Cerebellar nuclear complex (tissue), 1 donor: ENCODE results near the gene NCS1.

Experiments
- DNase-seq, 2 experiments: peaks; one replicate each; lab custom pipeline; 2025; lab: John Stamatoyannopoulos, UW

Gene NCS1

DNA sequence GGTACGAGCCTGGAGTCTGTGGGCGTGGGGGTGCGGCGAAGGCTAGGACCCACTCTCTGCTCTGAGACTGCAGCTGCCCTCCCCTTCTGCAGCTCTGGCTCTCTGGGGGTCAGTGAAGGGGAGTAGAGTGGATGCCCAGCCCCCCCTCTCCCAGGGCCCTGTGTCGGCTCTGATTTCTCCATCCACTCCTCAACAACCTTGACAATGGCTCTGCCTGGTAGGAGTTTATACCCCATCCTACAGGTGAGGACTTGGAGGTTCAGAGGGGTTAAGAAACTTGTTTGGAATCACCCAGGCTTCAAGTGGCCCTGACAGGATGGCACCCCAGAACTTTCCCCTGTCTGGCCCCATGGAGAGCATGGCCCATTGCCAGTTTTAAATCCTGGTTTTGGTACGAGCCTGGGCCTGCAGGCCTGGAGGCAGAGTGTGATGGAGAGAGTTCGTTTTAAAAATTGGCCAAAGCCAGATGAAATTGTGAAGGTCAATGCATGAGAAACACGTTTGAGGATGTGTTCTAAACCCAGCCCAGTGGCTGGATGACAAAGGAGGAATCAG lies 22.3 kb downstream of the NCS1 start:
- no peak for DNase-seq

DNA sequence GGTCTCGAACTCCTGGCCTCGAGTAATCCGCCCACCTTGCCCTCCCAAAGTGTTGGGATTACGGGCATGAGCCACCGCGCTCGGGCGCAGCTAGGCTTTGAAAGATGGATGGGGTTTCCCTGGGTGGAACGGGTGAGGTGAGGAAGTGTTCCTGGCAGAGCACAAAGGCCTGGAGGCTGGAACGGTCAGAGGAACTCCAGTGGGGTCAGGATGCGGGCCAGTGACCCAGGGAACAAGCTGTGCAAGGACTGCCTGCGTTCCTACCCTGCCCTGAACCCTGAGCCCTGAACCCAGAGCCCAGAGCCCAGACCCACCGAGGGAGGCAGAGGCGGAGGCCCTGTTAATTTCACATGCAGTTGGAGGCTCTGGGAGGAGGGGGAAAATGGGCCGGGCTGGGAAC lies 23.4 kb downstream of the NCS1 start:
- no peak for DNase-seq

GRCh38 chr9:130196643-130197042 lies 24.4 kb downstream of the NCS1 start:
- no peak for DNase-seq

DNA sequence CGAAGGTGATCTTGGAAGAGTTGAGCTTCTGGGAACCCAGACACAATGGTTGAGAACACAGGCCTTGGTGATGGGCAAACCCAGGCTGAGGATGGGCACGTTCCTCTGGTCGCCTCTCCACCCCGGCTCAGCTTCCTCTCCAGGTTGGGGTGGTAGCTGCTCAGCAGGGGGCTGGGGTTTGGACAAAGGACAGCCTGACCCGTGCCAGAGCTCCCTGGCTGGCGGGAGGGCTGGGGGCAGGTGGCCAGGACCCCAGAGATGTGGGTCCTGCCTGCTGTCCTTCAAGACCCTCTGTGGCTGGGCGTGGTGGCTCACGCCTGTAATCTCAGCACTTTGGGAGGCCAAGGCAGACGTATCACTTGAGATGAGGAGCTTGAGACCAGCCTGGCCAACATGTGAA lies 25.2 kb downstream of the NCS1 start:
- DNase-seq, result no peak

DNA sequence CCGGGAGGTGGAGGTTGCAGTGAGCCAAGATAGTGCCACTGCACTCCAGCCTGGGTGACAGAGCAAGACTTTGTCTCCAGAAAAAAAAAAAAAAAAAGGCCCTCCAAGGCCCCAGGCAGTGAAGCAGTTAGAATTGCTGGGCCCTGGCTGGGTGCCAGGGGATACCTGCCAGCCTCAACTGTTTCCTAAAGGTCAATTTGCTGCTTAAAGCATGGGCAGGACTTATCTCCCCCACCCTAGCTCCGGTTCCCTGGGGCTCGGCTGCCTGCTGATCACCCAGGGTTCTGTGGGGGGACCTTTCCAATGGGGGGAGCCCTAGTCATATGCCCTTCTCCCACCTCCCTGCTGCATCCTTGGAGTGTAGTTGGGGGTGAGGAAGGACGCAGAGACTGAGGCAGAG lies 25.7 kb downstream of the NCS1 start:
- DNase-seq, result no peak

DNA sequence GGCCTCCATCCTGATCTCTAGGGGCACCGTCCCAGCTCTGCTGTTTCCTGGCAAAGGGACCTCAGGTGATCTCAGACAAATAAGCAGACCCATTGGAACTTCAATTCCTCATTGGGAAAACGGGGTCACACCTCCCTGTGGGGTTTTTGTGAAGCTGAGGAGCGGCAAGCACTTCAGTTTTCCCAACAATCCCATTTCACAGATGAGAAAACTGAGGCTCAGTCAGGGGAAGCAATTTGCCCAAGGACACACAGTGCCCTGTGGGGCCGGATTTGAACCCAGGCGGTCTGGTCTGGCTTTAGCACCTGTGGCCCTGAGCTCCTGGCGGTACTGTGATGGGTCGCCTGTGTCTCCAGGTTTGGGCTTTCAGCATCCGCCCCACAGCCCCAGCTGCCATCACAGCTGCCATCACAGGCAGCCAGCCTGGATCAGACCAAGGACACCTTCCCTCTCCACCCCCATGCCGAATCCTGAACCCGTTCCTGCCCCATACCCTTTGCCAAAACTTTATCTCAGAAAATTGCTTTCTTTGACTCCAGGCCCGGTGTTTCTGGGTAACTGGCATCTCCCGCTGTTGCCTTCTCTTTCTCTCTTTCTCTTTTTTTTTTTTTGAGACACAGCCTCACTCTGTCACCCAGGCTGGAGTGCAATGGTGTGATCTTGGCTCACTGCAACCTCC lies 26.4 kb downstream of the NCS1 start:
- no peak for DNase-seq

DNA sequence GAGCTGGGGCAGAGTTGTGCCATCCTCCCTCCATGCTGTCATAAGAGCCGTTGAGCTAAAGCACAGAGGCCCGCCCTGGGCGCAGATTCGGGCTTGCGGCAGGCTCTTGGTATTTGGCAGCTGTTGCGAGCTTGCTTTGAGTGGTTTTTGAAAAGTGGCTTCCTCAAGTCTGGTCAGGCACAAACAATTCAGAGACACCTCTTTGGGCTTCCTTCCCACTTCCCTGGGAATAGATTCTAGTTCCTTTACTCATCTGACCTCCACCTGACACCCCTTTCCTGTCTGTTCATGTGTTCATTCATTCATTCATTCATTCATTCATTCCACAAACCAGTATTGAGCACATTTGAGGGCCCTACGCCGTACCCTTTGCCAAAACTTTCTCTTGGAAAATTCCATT lies 27.4 kb downstream of the NCS1 start:
- DNase-seq, result no peak

GRCh38 chr9:130200038-130200849 lies 28.0 kb downstream of the NCS1 start:
- DNase-seq, result no peak

- DNase-seq, result no peak
Measured at GRCh38 chr9:130201399-130201873, 29.2 kb downstream of the NCS1 start.

DNA sequence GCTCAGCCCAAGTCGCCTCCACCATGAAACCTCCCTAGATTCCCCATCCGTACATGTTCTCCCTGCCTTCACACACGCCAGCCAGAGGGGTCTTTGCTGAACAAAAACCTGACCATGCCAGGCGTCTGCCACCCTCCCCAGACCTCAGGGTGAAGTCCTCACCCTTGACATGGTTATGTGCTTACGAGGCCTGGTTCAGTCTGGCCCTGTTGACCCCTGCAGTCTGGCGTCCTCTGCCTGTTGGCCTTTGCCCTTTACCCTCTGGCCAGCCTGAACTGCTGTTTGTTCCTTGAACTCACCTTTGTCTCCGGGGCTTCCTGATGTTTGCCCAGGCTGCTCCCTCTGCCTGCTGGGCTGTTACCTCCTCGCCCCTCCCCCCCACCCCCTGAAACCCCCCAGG lies 29.8 kb downstream of the NCS1 start:
- no peak for DNase-seq

DNA sequence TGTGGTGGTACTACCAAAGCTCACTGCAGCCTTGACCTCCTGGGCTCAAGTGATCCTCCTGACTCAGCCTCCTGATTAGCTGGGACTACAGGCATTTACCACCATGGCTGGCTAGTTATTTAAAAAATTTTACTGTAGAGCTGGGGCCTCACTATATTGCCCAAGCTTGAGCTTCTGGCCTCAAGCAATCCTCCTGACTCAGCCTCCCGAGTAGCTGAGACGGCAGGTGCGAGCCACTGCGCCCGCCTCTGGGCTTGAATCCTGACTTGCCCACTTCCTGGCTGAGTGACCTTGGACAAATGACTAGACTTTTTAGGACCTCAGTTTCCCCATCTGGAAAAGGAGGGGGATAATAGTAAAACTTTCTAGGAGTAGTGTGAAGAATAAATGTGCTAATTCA lies 32.1 kb downstream of the NCS1 start:
- DNase-seq, result no peak

- no peak for DNase-seq
Measured at GRCh38 chr9:130204959-130205358, 32.8 kb downstream of the NCS1 start.

GRCh38 chr9:130205912-130206311 lies 33.7 kb downstream of the NCS1 start:
- DNase-seq, result no peak

DNA sequence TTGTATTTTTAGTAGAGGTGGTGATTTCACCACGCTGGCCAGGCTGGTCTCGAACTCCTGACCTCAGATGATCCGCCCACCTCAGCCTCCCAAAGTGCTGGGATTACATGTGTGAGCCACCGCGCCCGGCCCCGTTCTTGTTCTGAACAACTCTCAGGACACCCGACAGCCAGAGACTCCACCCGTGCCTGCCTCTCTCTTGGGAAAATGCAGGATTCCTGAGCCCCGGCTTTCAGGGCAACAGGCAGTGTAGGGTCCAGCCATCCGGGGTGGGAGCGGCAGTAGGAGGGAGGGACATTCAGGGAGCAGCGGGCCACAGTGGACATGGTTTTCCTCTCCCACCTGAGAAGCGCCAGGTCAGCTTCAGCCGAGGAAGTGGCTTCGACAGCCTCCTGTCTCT lies 34.4 kb downstream of the NCS1 start:
- no peak for DNase-seq

DNA sequence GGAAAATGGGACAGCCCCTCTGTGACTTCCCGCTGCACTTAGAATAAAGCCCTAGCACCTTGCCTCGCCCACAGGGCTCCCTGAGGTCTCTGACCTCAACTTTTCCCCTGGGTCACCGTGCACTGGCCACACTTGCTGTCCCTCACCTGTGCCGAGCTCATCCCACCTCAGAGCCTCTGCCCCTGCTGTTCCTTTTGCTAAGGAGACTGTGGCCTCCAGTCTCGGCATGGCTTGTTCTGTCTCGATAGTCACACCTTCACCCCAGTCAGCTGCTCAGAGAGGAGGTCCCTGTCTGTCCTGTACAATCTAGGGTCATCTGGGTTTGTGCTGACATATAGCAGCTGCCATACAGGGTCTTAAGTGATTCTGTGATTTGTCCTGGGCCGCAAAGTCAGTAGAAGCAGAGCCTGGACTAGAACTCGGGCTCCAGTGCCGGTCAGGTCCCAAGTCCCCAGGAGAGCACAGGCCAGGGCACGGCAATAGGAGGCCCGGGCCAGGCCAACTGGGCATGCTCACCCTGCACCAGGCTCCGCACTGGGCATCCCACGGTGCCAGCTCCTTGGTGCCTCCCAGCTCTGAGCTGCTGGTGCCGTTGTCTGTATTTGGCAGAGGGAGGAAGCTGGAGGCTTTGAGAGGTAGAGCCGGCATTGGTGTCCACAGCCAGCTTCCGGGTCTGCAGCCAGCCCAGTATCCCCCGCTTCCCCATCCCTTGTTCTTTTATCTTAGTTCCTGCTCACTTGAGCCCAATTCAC lies 35.2 kb downstream of the NCS1 start:
- no peak for DNase-seq

GRCh38 chr9:130208600-130209347 lies 36.6 kb downstream of the NCS1 start:
- DNase-seq, result no peak

GRCh38 chr9:130209422-130209821 lies 37.2 kb downstream of the NCS1 start:
- no peak for DNase-seq

DNA sequence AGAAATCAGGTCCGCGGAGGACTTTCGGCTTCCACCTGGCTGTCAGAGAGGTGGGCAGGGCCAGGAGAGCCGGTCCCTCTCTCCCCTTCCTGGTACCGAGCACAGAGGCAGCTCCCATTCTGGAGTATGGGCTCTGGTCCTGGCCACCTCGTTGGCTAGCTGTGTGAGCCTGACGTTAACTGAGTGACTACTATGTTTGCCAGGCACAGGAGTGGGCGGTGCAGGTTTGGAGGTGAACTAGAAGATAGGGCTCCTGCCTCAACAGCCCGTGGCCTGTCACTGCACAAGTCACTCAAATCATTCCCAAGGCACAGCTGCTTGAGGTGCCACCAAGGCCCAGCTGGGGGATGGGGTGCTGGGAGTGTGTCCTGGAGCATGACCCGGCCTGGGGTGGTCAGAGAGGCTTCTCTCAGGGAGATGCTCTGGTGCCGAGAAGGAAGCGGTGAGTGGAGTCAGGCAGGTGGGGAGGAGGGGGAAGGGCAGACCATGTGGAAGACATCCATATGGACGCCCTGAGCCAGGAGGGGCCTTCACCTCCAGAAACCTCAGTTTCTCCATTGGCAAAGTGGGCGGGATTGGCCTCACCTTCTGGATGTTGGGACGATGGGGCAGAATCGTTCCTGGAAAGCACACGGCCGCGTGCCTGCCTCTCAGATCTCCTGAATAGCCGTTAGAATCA lies 39.5 kb downstream of the NCS1 start:
- DNase-seq, result no peak

GRCh38 chr9:130212543-130213297 lies 40.5 kb downstream of the NCS1 start:
- no peak for DNase-seq
